Stimulated activated CD4-positive, alpha-beta T cell treated with anti-CD3 and anti-CD28 coated beads, Interleukin-1b, Interleukin-23, amount 100 ng/mL, for 1 hour (primary cell): Measurements from ENCODE around the gene PFKL.

Source experiments
- DNase-seq, 2 donors: peaks; one replicate each; pipeline ENCODE4 v3.0.0-alpha.2; 2020; ENCODE audit warnings: low read depth in 2 of 2

The PFKL gene

GRCh38 chr21:44363278-44363677, 63.4 kb downstream of the PFKL start:
- DNase-seq, result no peak

- no peak for DNase-seq
These were observed 64.5 kb downstream of the PFKL start for GRCh38 chr21:44364151-44365053.

DNA sequence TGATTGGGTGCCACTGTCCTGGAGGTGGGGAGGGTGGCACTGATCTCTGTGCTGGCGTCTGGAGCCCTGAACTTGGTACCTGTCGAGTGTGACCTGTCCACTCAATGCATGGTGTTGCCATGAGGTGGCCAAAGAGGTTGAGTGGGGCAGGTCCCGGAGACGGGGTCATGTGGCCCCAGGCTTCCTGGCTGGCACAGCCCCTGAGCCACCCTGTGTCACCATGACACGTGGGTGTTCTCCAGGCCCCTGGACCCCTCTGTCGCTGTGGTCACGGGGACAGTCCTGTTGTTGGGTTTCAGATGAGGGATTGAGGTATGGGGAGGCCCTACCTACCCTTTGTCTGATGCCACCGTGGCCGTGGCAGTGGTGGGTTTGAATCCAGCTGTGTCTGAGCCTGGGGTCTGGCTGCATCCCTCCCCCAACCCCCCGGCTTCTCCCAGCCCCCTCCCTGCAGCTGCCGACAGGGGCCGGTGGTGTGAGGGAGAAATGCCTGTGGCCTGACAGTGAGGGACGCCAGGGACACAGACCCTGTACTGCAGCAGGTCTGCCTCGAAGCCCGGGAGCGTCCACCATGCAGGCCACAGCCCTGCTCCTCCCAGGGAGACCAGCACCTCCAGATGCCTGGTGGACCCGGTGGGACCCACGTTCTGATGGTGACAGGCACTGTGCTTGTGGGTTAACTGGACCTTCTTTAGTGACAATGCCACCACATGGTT, 65.6 kb downstream of the PFKL start:
- no peak for DNase-seq

GRCh38 chr21:44365967-44366585, 66.2 kb downstream of the PFKL start:
- no peak for DNase-seq

- DNase-seq, result no peak
These were observed 66.8 kb downstream of the PFKL start for GRCh38 chr21:44366586-44367211.

- DNase-seq, result no peak
These were observed 69.0 kb downstream of the PFKL start for GRCh38 chr21:44368711-44369446.

DNA sequence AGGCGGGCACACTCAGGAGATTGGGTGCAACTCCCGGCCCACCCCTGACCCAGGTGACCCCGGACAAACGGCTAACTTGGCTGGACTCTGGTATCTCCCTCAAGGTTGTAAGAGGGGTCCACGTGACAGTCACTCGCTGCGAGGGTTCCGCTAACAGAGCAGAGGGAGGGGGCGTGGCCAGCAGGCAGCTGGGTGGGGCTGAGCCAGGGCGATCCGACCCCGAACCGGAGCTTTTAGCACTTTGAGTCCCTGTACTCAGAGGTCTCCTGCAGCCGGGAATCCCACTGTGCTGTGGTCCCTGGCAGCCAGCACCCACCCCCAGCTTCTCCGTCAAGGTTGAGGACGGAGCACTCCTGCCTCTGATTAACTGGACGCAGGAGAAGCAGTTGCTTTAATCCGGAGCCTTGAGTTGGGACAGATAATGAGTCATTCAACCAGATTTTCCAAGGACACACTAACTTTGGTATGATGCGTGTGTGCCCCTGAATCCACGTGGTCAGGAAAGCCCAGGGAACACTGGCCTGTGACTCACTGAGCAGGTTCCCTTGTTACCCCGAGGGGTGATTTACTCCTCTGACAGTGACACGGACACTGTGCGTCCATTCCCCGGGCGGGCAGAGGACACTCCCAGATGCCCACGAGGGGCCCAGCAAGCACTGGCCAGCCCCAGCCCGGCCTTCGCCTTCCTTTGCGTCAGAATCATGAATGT, 70.3 kb downstream of the PFKL start:
- DNase-seq, result no peak

DNA sequence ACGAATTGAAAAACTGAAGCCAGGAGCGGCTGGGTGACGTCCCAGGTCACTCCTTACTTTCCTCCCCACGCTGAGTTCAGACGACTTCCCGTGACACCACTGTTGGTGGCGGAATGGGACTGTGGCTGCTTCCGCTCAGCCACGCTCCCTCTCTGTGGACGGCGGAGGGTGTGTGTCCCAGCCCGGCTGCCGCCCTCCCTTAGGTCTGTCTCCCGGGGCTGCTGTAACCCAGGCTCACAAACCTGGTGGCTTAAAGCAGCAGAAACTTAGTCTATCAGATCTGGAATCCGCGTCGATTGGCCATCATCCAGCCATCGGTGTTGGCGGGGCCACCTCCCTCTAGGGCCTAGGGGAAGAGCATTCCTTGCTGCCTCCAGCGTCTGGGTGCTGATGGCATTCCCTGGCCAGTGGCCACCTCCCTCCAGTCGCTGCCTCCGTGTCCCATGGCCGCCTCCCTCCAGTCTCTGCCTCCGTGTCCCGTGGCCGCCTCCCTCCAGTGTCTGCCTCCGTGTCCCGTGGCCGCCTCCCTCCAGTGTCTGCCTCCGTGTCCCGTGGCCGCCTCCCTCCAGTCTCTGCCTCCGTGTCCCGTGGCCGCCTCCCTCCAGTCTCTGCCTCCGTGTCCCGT, 71.0 kb downstream of the PFKL start:
- no peak for DNase-seq

GRCh38 chr21:44371596-44371995, 71.7 kb downstream of the PFKL start:
- DNase-seq, result no peak

DNA sequence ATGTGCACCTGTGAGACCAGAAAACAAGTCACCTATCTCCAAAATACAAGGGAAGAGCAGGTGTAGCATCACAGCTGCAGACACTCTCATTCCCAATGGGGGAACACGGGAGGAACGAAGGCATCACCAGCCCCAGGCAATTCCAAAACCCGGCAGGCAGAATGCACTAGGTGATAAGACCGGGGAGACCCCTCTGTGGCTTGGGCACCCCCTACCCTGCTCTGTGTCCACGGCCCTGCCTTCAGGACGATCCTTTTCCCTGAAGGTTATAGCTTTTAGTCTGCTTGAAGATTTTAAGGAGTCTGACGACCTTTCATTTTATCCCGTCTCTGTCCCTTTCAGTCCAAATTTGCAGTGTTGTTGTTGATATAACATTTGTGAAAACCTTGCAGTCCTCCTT, 72.8 kb downstream of the PFKL start:
- no peak for DNase-seq

DNA sequence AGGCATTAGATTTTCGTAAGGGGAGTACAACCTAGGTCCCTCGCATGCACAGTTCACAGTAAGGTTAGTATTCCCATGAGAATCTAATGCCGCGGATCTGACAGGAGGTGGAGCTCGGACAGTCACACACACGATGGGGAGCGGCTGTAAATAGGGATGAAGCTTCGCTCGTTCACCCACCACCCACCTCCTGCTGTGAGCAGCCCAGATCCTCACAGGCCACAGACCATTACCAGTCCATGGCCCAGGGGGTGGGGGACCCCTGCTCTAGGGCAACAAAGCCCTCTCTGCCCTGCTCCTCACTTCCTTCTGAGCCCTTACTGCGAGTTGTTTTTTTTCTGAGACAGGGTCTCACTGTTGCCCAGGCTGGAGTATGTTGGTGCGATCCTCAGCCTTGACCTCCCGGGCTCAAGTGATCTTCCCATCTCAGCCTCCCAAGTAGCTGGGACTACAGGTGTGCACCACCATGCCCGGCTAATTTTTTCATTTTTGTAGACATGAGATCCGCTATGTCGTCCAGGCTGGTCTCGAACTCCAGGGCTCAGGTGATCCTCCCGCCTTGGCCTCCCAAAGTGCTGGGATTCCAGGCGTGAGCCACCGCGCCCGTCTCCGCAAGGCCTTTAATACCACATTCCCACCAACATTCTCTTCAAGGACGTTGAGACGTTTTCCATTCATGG, 74.9 kb downstream of the PFKL start:
- no peak for DNase-seq

DNA sequence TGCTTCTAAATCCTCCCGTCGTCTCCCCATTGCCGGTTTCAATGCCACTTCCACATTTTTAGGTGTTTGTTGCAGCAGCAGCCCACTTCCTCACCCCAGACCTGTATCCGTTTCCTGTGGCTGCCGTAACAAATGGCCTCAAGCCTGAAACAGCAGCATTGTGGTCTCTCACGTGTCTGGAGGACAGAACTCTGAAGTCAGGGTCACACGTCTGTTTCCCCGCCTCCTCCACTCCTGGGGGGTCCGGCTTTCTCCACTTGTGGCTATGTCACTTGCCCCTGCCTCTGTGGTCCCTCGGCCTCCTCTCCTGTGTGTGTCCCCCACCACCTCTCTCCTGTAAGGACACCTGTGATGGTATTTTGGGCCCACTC, 75.4 kb downstream of the PFKL start:
- DNase-seq, result no peak

GRCh38 chr21:44375761-44376241, 75.9 kb downstream of the PFKL start:
- no peak for DNase-seq

- no peak for DNase-seq
These were observed 76.8 kb downstream of the PFKL start for GRCh38 chr21:44376606-44377005.
